Raji (cell line): ENCODE measurements around the gene PLEKHH1.

ENCODE experiments used
- POLR2A ChIP-seq: IDR thresholded peaks from 2 replicates; pipeline ENCODE4 v1.6.1; 2011; ENCODE audit warnings: low read depth, low read length, control low read depth; ENCODE audit not compliant: insufficient read depth

Gene PLEKHH1

DNA sequence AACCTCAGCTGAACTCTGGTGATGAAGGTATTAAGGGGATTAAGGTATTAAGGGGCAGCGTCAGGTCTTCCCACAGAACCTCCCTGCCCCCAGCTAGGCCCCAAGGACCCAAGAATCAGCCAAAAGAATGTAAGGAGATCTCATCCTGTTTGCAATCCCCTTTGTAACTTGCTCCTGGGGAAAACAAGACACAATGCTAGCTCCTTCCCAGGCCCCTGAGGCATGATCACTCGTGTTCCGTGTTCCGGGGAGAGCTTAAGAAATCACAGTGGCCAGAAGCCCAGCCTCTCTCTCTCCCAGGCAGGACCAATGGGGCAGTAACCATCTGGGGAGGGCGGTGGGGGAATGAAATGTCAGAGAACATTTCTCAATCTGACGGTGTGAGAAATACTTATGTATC lies 33.8 kb downstream of the PLEKHH1 start:
- no peak for TF ChIP-seq POLR2A

DNA sequence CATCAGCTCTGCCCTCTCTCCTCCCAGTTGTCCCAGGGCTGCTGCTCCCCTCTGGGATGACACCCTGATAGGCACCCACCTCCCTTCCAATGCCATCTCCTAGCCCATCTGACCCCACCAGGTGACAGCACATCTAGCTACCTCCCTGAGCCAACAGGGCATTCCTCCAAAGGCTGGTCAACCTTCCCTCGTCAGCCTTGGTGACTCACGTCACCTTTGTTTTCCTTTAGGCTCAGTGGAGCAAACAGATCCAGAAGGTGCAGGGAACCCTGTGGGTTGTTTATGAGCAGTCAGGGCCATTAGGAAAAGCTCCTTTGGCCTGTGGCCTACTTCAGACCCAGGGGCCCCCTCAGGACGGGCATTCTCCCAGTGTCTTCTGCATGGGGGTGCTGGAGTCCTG lies 34.6 kb downstream of the PLEKHH1 start:
- TF ChIP-seq POLR2A, result no peak

DNA sequence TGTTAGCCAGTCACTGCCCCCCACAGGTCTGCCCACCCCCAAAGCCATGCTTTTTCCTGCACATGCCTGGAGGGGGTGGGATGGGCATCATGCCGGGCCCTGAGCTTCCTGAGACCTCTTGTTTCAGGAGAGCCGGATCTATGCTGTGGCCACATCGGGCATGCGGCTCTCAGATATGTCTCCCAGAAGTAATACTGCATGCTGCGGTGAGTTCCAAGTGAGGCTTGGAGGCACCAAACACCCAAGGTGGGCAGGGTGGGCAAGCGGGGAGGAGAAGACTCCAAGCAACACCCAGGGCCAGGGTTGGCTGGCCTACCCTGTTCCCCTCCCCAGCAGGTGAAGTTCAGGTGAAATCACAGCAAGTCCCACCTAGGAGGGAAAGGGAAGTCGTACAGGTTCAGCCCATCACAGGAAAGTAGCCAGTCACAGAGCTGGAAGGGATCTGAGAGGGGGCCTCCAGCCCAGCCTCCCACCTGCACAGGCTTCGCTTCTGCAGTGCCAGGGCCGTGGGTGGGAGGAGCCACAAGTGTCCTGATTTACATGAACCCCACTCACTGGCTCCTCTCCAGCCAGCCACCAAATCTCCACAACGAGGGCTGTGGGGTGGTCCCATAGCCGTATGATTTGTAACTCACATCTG lies 36.0 kb downstream of the PLEKHH1 start:
- TF ChIP-seq POLR2A, result no peak

DNA sequence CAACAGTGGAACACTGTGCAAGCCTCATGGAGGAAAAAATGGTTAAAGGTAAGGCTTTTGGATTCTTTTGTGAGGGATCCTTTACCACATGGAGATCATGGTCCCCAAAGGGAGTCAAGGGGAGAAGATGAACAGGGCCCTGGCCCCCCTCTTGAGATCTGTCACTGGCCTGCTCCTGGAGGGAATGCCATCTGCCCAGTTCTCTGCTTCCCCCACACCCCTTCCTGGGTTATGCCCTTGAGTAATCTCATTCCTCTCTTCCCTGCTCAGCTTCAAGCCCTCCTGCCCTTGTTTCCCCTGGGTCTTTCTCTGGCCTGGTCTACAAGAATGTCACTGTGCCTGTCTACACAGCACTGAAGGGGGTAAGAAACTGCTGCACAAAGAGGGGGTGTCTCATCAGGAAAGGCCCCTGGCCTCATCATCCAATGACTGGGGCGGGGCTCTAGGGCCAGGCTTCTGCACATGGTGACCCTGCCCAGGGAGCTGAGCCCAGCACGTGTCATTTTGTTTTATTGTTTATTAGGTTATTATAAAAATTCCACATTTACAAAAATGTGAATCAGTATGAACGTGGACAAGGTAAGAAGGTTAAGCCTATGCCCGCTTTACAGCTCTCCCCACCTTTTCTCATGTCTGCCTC lies 36.7 kb downstream of the PLEKHH1 start:
- TF ChIP-seq POLR2A, result no peak

DNA sequence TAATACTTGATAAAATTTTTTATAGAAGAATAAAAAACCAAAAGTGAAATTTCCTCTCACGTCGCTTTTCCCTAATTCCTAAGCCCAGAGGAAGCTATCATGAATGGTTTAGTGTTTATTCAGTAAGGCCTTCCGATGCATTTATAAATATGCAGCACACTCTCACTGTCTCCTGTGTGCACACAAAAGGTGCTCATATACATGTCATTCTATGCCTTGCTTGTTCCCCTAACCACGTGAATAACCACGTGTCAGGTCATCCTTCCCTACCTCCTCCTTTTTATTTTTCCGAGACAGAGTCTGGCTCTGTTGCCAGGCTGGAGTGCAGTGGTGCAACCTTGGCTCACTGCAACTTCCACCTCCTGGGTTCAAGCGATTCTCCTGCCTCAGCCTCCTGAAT lies 37.4 kb downstream of the PLEKHH1 start:
- no peak for TF ChIP-seq POLR2A

DNA sequence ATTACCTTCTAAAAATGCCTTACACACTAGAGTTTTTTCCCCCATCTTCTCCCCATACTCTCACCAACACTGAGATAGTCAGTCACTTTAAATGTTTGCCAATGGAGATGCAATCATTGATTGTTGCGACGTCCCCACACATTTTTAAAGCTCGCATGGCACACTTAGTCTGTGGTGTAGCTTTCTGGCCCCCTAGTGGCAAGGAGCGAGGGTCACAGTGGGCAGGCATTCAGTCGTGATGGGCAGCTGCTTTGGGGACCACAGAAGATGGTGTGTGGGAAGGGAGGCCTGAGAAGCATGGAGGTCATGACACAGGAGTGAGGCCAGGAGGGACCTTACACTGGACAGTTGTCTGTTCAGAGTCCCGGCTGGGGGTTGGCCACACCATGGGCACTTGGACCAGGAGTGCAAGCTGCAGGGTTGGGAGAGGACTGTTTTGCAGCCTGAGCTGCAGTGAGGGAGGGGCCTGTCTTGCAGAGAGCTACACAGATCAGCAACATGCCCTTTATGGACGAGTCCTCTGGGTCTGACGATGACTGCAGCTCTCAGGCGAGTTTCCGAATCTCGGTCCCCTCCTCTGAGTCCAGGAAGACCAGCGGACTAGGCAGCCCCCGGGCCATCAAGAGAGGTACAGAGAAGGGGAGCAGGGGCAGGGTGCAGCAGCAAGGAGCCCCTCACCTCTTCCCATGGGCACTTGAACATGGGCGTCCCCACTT lies 38.3 kb downstream of the PLEKHH1 start:
- TF ChIP-seq POLR2A, result no peak

DNA sequence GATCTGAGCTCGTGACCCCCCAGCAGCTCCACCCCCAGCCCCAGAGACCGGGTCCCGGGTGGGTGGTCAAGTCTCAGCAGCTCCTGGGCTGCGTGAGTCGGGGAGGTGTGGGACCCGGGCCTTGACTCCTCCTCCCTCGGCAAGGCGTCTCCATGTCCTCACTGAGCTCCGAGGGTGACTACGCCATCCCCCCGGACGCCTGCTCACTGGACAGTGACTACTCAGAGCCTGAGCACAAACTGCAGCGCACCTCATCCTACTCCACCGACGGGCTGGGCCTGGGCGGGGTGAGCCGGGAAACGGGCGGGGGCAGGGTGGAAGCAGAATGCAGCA lies 38.9 kb downstream of the PLEKHH1 start:
- TF ChIP-seq POLR2A, result no peak

DNA sequence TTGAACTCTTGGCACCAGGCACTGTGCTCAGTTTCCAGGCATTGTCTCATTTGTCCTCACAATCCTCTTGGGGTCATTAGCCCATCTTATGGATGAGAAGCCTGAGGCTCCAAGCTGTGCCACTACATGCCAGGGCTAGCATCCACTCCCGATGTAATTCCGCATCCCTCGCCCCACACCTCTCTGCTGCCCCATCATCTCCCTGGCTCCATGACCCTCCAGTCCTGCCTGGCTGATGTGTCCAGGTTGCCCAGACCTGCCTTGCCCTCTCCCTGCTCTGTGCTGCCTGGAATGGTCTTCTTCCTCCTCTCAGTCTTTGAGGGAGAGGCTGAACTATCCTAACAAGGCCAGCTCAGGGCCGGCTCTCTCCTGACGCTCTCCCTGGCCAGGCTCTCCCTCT lies 39.5 kb downstream of the PLEKHH1 start:
- TF ChIP-seq POLR2A, result no peak

DNA sequence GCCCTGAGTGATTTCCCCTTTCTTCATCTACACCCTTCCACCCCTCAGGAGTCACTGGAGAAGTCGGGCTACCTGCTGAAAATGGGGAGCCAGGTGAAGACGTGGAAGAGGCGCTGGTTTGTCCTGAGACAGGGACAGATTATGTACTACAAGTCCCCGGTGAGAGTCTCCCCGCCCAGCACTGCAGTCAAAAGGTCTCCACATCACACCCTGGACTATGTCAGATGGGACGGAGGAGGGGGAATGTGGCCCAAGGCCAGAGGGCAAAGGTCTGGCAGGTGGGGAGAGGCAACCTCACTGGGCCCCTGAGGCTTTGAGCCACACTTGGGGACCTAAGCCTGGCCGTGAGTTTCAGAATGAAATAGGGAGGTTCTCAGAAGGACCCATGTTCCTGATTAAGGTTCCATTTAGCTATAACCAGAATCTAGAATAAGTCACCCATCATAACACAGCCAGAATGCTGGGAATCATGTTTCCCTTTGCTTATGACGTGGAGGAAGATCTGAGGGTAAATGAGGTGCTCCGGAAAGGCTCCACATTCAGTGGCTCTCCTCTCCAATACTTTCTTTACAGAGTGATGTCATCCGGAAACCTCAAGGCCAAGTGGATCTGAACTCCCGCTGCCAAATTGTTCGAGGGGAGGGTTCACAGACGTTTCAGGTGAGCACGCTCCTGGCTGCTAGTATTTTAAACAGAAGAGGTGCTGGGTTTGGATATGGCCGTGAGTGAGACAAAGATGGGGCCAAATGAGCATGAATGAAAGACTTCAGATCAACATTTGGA lies 40.3 kb downstream of the PLEKHH1 start:
- TF ChIP-seq POLR2A, result no peak

DNA sequence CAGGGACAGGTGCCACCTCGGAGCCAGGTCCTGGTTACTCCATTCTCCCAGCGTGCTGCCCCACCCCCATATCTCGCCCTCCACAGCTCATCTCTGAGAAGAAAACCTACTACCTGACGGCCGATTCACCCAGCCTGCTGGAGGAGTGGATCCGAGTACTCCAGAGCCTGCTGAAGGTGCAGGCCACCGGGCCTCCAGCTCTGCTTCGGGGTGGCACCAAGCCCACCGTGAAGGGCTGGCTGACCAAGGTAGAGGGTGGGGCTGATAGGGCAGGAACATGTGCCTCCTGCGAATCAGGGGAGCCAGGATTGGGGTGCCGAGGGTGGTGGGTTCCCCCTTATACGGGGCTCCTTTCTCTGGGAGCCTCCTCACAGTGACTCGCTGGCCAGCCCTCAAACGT lies 41.1 kb downstream of the PLEKHH1 start:
- no peak for TF ChIP-seq POLR2A

DNA sequence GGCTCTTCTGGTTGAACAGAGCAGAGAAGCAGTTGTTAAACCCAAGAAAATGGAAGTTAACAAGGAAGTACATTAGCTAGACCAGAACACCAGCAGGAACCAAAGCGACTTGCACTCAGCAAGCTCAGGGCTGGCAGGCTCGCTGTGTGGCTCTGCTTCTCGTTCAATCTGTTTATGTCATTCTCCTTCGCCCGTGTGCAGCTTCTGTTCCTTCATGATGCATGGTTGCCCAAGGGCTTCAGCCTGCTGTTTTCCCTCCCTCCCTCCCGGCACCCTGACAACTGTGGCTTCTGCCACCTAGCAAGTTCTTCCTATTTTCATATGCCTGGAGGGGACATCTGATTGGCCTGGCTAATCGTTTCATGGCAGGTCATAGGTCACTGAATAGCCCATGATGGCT lies 41.7 kb downstream of the PLEKHH1 start:
- TF ChIP-seq POLR2A, result no peak

DNA sequence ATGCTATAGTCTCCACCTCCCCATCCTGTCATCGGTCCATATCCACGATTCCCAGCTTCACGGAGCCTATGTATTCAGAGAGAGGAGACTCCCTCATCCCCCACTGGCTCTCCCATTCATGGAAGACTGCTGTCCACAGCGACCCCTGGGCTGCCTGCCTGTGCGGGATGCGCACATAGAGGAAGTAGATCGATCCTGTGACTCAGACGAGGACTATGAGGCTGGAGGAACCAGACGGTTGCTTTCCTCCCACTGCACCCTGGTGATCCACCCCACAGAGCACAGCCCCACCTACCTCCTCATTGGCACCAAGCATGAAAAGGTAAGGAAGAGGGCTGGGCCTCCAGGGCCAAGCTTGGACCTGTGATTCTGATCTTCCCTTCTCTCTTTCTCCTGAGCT lies 42.6 kb downstream of the PLEKHH1 start:
- TF ChIP-seq POLR2A, result no peak

DNA sequence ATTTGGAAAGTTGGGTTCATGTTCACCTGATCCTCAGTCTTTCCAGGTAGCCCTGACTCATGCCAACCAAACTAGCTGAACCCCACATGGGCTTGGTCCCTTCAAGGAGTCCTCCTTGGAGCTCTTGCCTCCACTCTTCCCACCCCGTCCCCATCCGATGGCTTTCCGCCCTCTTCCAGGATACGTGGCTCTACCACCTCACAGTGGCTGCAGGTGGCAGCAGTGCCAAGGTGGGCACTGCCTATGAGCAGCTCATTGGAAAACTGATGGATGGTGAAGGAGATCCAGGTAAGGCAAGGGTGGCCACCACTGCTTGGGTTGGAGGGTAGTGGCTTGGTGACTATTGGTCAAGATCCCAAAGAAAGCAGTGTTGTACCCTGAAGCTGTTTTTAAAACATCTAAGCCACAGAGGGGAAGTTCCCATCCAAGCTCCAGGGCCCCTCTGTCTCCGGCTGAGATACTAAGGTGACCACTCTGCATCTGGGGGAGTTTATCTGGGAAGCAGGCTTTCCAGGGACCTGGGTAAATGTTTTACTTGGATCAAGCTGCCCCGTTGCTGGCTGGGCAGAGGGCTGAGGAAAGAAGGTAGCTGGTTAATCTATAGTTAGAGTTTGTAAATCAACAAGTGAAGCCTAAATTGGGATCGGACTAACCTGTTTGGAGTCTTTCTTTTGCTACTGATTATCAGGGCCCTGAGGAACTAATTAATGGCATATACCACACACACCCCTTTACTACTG lies 43.3 kb downstream of the PLEKHH1 start:
- TF ChIP-seq POLR2A, result no peak

DNA sequence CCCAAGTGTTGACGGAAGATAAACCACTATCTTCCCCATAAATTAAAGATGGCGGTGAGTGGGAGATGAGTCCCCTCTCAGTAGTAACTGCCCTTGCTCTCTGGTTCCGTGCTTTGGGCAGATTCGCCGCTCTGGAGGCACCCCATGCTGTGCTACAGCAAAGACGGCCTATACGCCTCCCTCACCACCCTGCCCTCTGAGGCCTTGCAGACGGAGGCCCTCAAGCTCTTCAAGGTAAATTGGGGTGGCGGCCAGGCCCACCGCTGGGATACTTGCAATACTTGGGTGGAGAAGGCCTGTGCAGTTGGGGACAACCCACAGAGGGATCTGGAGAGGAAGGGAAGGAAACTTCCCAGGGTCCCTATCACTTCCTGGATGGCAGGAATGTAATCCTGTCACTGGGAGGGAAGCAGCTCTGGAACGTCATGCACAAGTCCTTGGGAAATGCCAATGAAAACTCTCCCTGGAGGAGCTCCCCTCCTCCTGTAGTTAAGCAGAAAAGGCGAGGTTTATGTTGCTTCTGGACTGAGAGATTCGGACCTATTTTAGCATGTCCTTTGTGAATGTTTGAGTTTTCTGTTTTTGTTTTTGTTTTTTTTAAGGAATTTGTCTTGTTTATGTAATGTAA lies 44.2 kb downstream of the PLEKHH1 start:
- no peak for TF ChIP-seq POLR2A
